HepG2 (cell line): ENCODE data around the gene HMCN1. TPM values are rescaled to one million over a fixed set of nuclear protein-coding genes. Genes with fewer than 3 reads are reported as not detected.

Source experiments
- ATAC-seq: fragments of 200-7000 bp; cut with Tn5 transposase; 3 replicates; pipeline ENCODE4 v1.9.1; 2020; ENCODE audit warnings: mild to moderate bottlenecking, moderate library complexity
- BruUV-seq: library from RNA; stranded (reverse); fragments of 400-500 nt; replicated peaks from 2 replicates; lab custom pipeline; 2021; lab: Mats Ljungman, UMichigan
- CTCF ChIA-PET: fragments of 300-600 bp; formaldehyde crosslinking; extraction: SDS; loops from one replicate; lab custom pipeline; 2021; ENCODE audit warnings: low total read pairs, inconsistent platforms, low intra/inter-chr PET ratio; lab: Yijun Ruan, JAX
- POLR2A ChIA-PET: fragments of 350-600 bp; sonication (Branson Sonifier 250); formaldehyde crosslinking; loops from one replicate; lab custom pipeline; 2020; ENCODE audit warnings: antibody characterized with exemption, inconsistent platforms; lab: Yijun Ruan, JAX
- DNase-seq: peaks from one replicate; pipeline ENCODE4 v3.0.0-alpha.2; 2015; ENCODE audit warnings: low spot score
- FAIRE-seq: peaks from 3 replicates; lab custom pipeline; 2011; peaks lifted over from hg19 to GRCh38; lab: Jason Lieb, UNC
- H2AFZ ChIP-seq: one replicate; pipeline ENCODE4 v1.6.1; 2011; ENCODE audit warnings: low read length, inconsistent platforms
- H3K27ac ChIP-seq: fragments of 300-600 bp; 3 replicates; pipeline ENCODE4 v1.8.0; 2011; ENCODE audit warnings: mixed run types, mild to moderate bottlenecking, mixed read lengths, low read length, inconsistent platforms; ENCODE audit not compliant: insufficient read depth; ENCODE audit errors: extremely low read length
- H3K27me3 ChIP-seq, 2 experiments: fragments of 200-600 bp in 1 of 2; 2 replicates in 1 of 2; 3 replicates in 1 of 2; pipeline versions ENCODE4 v1.6.0 to v1.8.0; 2011; ENCODE audit warnings: low read length in 2 of 2, mild to moderate bottlenecking in 2 of 2, moderate library complexity in 2 of 2, inconsistent platforms in 1 of 2; ENCODE audit not compliant: insufficient read depth in 2 of 2, control insufficient read depth in 1 of 2
- H3K36me3 ChIP-seq, 2 experiments: fragments of 200-600 bp in 1 of 2; replicated peaks in 1 of 2; 2 replicates in 1 of 2; 3 replicates in 1 of 2; pipeline versions ENCODE4 v1.5.1 to v1.8.0; 2011; ENCODE audit warnings: low read length in 2 of 2, inconsistent platforms in 1 of 2; ENCODE audit not compliant: insufficient read depth in 2 of 2, control insufficient read depth in 1 of 2
- H3K4me1 ChIP-seq: 2 replicates; pipeline ENCODE4 v1.5.1; 2012; ENCODE audit warnings: low read length, inconsistent platforms; ENCODE audit not compliant: insufficient read depth
- H3K4me2 ChIP-seq: 2 replicates; pipeline ENCODE4 v1.6.0; 2011; ENCODE audit warnings: low read depth, low read length, inconsistent platforms
- H3K4me3 ChIP-seq, 3 experiments: fragments of 200-600 bp in 1 of 3; sonication (generic), shearing (Covaris generic) in 1 of 3; replicated peaks in 1 of 3; 2 replicates each; pipeline ENCODE4 v1.5.1; 2011 to 2016; ENCODE audit warnings: low read length in 3 of 3, inconsistent platforms in 2 of 3, low read depth in 2 of 3, mild to moderate bottlenecking in 2 of 3, control low read depth in 1 of 3, mixed read lengths in 1 of 3; ENCODE audit not compliant: insufficient read depth in 1 of 3
- H3K79me2 ChIP-seq: one replicate; pipeline ENCODE4 v1.6.1; 2011; ENCODE audit warnings: low read length, inconsistent platforms; ENCODE audit not compliant: insufficient read depth
- H3K9ac ChIP-seq: 2 replicates; pipeline ENCODE4 v1.6.0; 2011; ENCODE audit warnings: mild to moderate bottlenecking, low read depth, low read length, inconsistent platforms; ENCODE audit not compliant: insufficient read depth
- H3K9me3 ChIP-seq: 2 replicates; pipeline ENCODE4 v1.5.1; 2012; ENCODE audit warnings: mild to moderate bottlenecking, low read length
- H4K20me1 ChIP-seq: 2 replicates; pipeline ENCODE4 v1.6.0; 2011; ENCODE audit warnings: inconsistent platforms, mild to moderate bottlenecking, low read length, moderate library complexity; ENCODE audit not compliant: insufficient read depth
- ADNP ChIP-seq: sonication (generic); formaldehyde crosslinking; IDR thresholded peaks from 2 replicates; pipeline ENCODE4 v1.4.0; 2020; ENCODE audit warnings: missing genetic modification reagents
- FLYWCH1 ChIP-seq: sonication (generic); formaldehyde crosslinking; IDR thresholded peaks from 2 replicates; pipeline ENCODE4 v1.8.1; 2023; ENCODE audit warnings: mild to moderate bottlenecking, missing genetic modification reagents
- FOXP1 ChIP-seq, 2 experiments: fragments of 450-650 bp in 1 of 2; IDR thresholded peaks; 2 replicates each; pipeline ENCODE4 v1.6.1; 2017 to 2018; ENCODE audit warnings: antibody characterized with exemption in 1 of 2
- GTF3A ChIP-seq: sonication (generic); formaldehyde crosslinking; conservative IDR thresholded peaks from 2 replicates; pipeline ENCODE4 v1.4.0; 2020; ENCODE audit warnings: mild to moderate bottlenecking, missing genetic modification reagents
- HHEX ChIP-seq: IDR thresholded peaks from 2 replicates; pipeline ENCODE4 v1.6.1; 2016; ENCODE audit warnings: control low read depth
- KDM3A ChIP-seq: IDR thresholded peaks from 2 replicates; pipeline ENCODE4 v1.6.1; 2018; ENCODE audit warnings: low read depth, missing compliant biosample characterization
- NBN ChIP-seq: fragments of 450-650 bp; conservative IDR thresholded peaks from 2 replicates; pipeline ENCODE4 v1.6.1; 2017
- NR2F2 ChIP-seq: IDR thresholded peaks from 2 replicates; pipeline ENCODE4 v1.6.1; 2012; ENCODE audit warnings: low read depth, inconsistent platforms, borderline replicate concordance
- SOX5 ChIP-seq: IDR thresholded peaks from 2 replicates; pipeline ENCODE4 v1.6.1; 2016; ENCODE audit warnings: borderline replicate concordance
- SRSF1 ChIP-seq: fragments of 200-400 bp; formaldehyde crosslinking; optimal IDR thresholded peaks from 2 replicates; pipeline ENCODE3; 2017; ENCODE audit warnings: mild to moderate bottlenecking, low read depth, low read length, moderate library complexity
- U2AF1 ChIP-seq: fragments of 200-400 bp; formaldehyde crosslinking; optimal IDR thresholded peaks from 2 replicates; pipeline ENCODE3; 2017; ENCODE audit warnings: mild to moderate bottlenecking, low read depth, low read length
- U2AF2 ChIP-seq: fragments of 200-400 bp; formaldehyde crosslinking; IDR thresholded peaks from 2 replicates; pipeline ENCODE4 v1.6.1; 2017; ENCODE audit warnings: low read depth, mild to moderate bottlenecking, low read length
- ZBTB21 ChIP-seq: sonication (generic); formaldehyde crosslinking; IDR thresholded peaks from 2 replicates; pipeline ENCODE4 v1.4.0; 2020; ENCODE audit warnings: missing genetic modification reagents
- ZKSCAN5 ChIP-seq: sonication (generic); formaldehyde crosslinking; IDR thresholded peaks from 2 replicates; pipeline ENCODE4 v1.5.1; 2020; ENCODE audit warnings: mild to moderate bottlenecking, missing genetic modification reagents
- ZNF264 ChIP-seq: sonication (generic); formaldehyde crosslinking; IDR thresholded peaks from 2 replicates; pipeline ENCODE4 v1.4.0; 2020; ENCODE audit warnings: missing genetic modification reagents
- ZNF503 ChIP-seq: sonication (generic); formaldehyde crosslinking; IDR thresholded peaks from 2 replicates; pipeline ENCODE4 v1.4.0; 2020; ENCODE audit warnings: missing genetic modification reagents
- WGBS: methylation state at CpG from one replicate; pipeline ENCODE4 v1.1.6; 2017; ENCODE audit warnings: low lambda C conversion rate; 5-methylcytosine and 5-hydroxymethylcytosine counted together
- in situ Hi-C: cut with HindIII; loops from 2 replicates; pipeline ENCODE4 v1.10.0; 2017; ENCODE audit warnings: low pct_unique_long_range_greater_than_20kb; ENCODE audit not compliant: extremely low pct_ligation_motif_present
- intact Hi-C: fragments of 100-400 bp; cut with micrococcal nuclease; formaldehyde crosslinking; loops from one replicate; pipeline ENCODE4 v1.10.0; 2022; ENCODE audit not compliant: unreplicated experiment
- polyA plus RNA-seq, 8 experiments: library from polyadenylated mRNA; depleted of rRNA in 3 of 8; stranded (reverse) in 7 of 8; unstranded in 1 of 8; fragments of >200 nt; fragmentation: Illumina TruSeq in 4 of 8; extraction: Trizol in 4 of 8; gene quantifications; 2 replicates each; pipeline versions ENCODE4 v1.2.1 to v1.2.3, GENCODE V29; 2011 to 2016; ENCODE audit warnings: low read depth in 4 of 8, missing spikeins in 1 of 8, mixed read lengths in 1 of 8; ENCODE audit not compliant: insufficient read depth in 1 of 8
- total RNA-seq, 5 experiments: library from RNA; depleted of rRNA; stranded (reverse); fragments of >200 nt; fragmentation: Illumina TruSeq; extraction: Trizol; gene quantifications; 2 replicates each; pipeline ENCODE4 v1.2.3, GENCODE V29; 2016; ENCODE audit warnings: low read depth in 1 of 5
- TF ChIP-seq, protein P1 (sequence below): sonication (generic); formaldehyde crosslinking; IDR thresholded peaks from 2 replicates; pipeline ENCODE4 v1.4.0; 2020; ENCODE audit warnings: missing genetic modification reagents, borderline replicate concordance
- TF ChIP-seq, protein P2 (sequence below): IDR thresholded peaks from 2 replicates; pipeline ENCODE4 v1.6.1; 2018; ENCODE audit warnings: missing genetic modification reagents
- TF ChIP-seq, protein P3 (sequence below): sonication (generic); formaldehyde crosslinking; IDR thresholded peaks from 2 replicates; pipeline ENCODE4 v1.9.0; 2021; ENCODE audit warnings: missing genetic modification reagents, borderline replicate concordance

HMCN1 gene
- total and polyA plus RNA-seq, 2 of the 13 experiments (the other 11 are each of a cell fraction or from before 2014, with no cell fraction given) = 0.03 TPM; not detected in 1

DNA sequence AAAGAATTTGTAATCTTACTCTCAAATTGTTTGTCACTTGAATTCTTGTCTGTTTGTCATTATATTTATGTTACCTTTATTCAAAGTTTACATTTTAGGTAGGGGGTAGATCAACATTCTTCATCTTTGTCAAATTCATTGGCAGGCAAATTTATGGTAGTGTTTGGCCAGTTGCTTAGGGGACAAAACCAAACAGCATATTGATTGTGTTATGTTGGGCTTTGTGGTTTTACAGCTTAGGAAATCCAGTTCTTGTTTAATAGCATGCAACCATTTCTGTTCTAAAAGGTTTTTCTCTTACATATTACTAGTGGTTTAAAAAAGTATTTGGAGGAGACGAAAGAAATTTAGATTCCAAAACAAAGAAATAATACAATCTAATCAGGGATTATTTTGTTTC is 91.4 kb downstream of the HMCN1 start (continued):
- TF ChIP-seq, protein P1, sequence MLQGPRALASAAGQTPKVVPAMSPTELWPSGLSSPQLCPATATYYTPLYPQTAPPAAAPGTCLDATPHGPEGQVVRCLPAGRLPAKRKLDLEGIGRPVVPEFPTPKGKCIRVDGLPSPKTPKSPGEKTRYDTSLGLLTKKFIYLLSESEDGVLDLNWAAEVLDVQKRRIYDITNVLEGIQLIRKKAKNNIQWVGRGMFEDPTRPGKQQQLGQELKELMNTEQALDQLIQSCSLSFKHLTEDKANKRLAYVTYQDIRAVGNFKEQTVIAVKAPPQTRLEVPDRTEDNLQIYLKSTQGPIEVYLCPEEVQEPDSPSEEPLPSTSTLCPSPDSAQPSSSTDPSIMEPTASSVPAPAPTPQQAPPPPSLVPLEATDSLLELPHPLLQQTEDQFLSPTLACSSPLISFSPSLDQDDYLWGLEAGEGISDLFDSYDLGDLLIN (CRISPR knock-in tag) = no peak

GRCh38 chr1:185834371-185834905 is 100.2 kb downstream of the HMCN1 start:
- Histone ChIP-seq H3K4me1 (no peaks in the 10 kb centered on the region), H3K9ac (no peak overlapping the region), H4K20me1 (no peaks in the 10 kb centered on the region), H3K4me2 (no peak overlapping the region), H3K79me2 (no peaks in the 10 kb centered on the region), H3K9me3 (no peaks in the 10 kb centered on the region), H2AFZ (no peak overlapping the region), H3K36me3 (no peaks in the 10 kb centered on the region), H3K27me3 (no peaks in the 10 kb centered on the region), H3K27ac (no peak overlapping the region), H3K4me3 (no peak overlapping the region)
- no peak for DNase-seq
- in situ Hi-C loops (no loop called here), intact Hi-C loops (no loop called here)
- BruUV-seq = no TSS peak
- no peak for TF ChIP-seq GTF3A (CRISPR knock-in tag)
- TF ChIP-seq FLYWCH1 = no peak
- TF ChIP-seq ZBTB21 (CRISPR knock-in tag) = no peak
- no peak for TF ChIP-seq ADNP (CRISPR knock-in tag)
- TF ChIP-seq ZKSCAN5 = no peak
- TF ChIP-seq, protein P2, sequence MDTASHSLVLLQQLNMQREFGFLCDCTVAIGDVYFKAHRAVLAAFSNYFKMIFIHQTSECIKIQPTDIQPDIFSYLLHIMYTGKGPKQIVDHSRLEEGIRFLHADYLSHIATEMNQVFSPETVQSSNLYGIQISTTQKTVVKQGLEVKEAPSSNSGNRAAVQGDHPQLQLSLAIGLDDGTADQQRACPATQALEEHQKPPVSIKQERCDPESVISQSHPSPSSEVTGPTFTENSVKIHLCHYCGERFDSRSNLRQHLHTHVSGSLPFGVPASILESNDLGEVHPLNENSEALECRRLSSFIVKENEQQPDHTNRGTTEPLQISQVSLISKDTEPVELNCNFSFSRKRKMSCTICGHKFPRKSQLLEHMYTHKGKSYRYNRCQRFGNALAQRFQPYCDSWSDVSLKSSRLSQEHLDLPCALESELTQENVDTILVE (CRISPR knock-in tag) = no peak
- TF ChIP-seq, protein P3, sequence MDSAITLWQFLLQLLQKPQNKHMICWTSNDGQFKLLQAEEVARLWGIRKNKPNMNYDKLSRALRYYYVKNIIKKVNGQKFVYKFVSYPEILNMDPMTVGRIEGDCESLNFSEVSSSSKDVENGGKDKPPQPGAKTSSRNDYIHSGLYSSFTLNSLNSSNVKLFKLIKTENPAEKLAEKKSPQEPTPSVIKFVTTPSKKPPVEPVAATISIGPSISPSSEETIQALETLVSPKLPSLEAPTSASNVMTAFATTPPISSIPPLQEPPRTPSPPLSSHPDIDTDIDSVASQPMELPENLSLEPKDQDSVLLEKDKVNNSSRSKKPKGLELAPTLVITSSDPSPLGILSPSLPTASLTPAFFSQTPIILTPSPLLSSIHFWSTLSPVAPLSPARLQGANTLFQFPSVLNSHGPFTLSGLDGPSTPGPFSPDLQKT (CRISPR knock-in tag) = no peak
- no peak for TF ChIP-seq KDM3A
- no peak for TF ChIP-seq HHEX (CRISPR knock-in tag)
- TF ChIP-seq ZNF264 (CRISPR knock-in tag) = no peak
- no peak for TF ChIP-seq NBN
- TF ChIP-seq ZNF503 (CRISPR knock-in tag) = no peak
- no peak for TF ChIP-seq SRSF1
- no peak for TF ChIP-seq FOXP1 (IDR thresholded peaks at IDR 0.05)
- no peak for TF ChIP-seq FOXP1 (CRISPR knock-in tag; IDR thresholded peaks at IDR 0.05)
- TF ChIP-seq SOX5 (CRISPR knock-in tag) = no peak
- TF ChIP-seq U2AF1 = no peak
- no peak for TF ChIP-seq U2AF2
- TF ChIP-seq NR2F2 = no peak
- ChIA-PET POLR2A (no interaction called here), CTCF (no interaction called here)
- FAIRE-seq = no peak
- no peak for ATAC-seq
- 0% methylated on average over 2 of the region's 2 CpGs for WGBS
